SU-DHL-6 (cell line): ENCODE results near the gene MYO10.

Experiments used
- EZH2phosphoT487 ChIP-seq: fragments of 200-600 bp; sonication (generic), shearing (Covaris generic); conservative IDR thresholded peaks from 2 replicates; pipeline ENCODE4 v1.6.1; 2018; ENCODE audit warnings: mild to moderate bottlenecking, antibody characterized with exemption, low read length, moderate library complexity, mixed read lengths
- TF ChIP-seq, protein P1 (sequence below): fragments of 200-600 bp; sonication (generic); IDR thresholded peaks from one replicate; pipeline ENCODE4 v1.5.1; 2017; ENCODE audit warnings: antibody characterized with exemption, mild to moderate bottlenecking, low read length, moderate library complexity; ENCODE audit not compliant: insufficient read depth, poor library complexity, severe bottlenecking

GRCh38 chr5:16976625-16977008 lies 40.5 kb upstream of the MYO10 start:
- no peak for TF ChIP-seq EZH2phosphoT487
- TF ChIP-seq, protein P1, sequence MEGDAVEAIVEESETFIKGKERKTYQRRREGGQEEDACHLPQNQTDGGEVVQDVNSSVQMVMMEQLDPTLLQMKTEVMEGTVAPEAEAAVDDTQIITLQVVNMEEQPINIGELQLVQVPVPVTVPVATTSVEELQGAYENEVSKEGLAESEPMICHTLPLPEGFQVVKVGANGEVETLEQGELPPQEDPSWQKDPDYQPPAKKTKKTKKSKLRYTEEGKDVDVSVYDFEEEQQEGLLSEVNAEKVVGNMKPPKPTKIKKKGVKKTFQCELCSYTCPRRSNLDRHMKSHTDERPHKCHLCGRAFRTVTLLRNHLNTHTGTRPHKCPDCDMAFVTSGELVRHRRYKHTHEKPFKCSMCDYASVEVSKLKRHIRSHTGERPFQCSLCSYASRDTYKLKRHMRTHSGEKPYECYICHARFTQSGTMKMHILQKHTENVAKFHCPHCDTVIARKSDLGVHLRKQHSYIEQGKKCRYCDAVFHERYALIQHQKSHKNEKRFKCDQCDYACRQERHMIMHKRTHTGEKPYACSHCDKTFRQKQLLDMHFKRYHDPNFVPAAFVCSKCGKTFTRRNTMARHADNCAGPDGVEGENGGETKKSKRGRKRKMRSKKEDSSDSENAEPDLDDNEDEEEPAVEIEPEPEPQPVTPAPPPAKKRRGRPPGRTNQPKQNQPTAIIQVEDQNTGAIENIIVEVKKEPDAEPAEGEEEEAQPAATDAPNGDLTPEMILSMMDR: no peak
